Mononuclear cell (primary cell): ENCODE measurements around the gene PARP9. TPM values are rescaled to one million over a fixed set of nuclear protein-coding genes. Genes with fewer than 3 reads are reported as not detected.

ENCODE experiments used
- H3K27me3 ChIP-seq: 2 replicates; pipeline ENCODE4 v1.6.0; 2011; ENCODE audit warnings: low read length, control low read depth; ENCODE audit not compliant: insufficient read depth
- H3K4me1 ChIP-seq: 2 replicates; pipeline ENCODE4 v1.5.1; 2011; ENCODE audit warnings: mild to moderate bottlenecking, low read length, control low read depth; ENCODE audit not compliant: insufficient read depth
- H3K4me3 ChIP-seq: 2 replicates; pipeline ENCODE4 v1.5.1; 2011; ENCODE audit warnings: mild to moderate bottlenecking, low read length, moderate library complexity
- H3K9me3 ChIP-seq: 2 replicates; pipeline ENCODE4 v1.5.1; 2011; ENCODE audit warnings: low read depth, mild to moderate bottlenecking, control low read depth, low read length
- total RNA-seq: library from RNA; depleted of rRNA; stranded (reverse); fragments of >200 nt; gene quantifications from one replicate; pipeline ENCODE4 v1.2.3, GENCODE V29; 2012

Gene PARP9
- 25.6 TPM for total RNA-seq

DNA sequence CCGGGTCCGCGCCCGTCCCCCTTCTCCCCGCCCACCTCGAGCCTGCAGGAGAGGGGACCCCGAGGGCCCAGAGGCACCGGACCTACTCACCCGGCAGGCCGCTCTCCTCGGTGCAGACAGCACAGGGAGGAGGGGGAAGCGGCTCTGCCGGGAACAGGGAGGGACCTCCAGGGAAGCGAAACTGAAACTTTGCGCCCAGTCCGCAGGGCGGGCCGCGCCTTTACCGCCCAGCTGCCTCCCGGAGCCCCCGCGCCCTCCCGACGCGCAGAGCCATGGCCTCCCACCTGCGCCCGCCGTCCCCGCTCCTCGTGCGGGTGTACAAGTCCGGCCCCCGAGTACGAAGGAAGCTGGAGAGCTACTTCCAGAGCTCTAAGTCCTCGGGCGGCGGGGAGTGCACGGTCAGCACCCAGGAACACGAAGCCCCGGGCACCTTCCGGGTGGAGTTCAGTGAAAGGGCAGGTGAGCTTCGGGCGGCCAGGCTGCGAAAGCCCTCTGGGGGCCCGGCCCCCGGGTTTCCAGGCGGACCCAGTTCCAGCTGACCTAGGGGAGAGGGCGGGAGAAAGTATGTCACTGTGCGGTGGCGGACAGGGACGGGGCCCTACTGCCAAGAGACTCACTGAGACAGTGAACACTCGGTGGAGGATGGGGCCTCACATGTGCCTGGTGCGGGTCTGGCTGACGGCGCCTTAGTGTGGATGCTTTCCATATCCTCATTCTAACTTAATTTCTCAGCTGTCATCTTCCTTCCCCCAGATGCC, at the start of gene PARP9, which contains the start of gene DTX3L:
PARP9 (minus strand) TSS at position 146 of the 758 bp plus-strand sequence. CDS start 4,680 bp downstream, outside the sequence.
DTX3L (plus strand) TSS at position 184 of the 758 bp plus-strand sequence; CDS start at position 273, 89 bp downstream.
- Histone ChIP-seq H3K4me3 (peak within 1 kb of the TSS; percentile 88), H3K9me3 (no peaks in the 10 kb centered on the region), H3K4me1 (peaks cover 65% of the 10 kb centered on the region), H3K27me3 (no peaks in the 10 kb centered on the region)

DNA sequence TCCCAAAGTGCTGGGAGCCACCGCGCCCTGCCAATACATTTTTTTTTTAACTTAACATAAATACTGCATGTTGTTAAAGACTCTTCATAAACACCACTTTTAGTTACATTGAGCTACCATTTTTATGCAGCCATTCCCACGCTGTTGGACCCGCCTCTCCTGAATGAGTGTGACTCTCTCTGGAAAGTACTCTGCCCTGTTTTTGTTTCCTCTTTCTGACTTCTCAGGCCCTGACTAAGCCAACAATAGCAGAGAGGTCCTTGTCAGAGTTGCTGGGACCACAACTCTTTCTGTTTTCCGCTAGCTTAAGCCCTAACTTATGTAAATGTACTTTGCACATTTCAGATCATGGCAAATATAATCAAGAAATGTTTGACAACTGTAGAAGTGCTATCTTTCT, 48.6 kb upstream of the PARP9 start:
- Histone ChIP-seq H3K4me3 (no peak overlapping the region), H3K4me1 (peaks cover 7% of the 10 kb centered on the region), H3K9me3 (no peaks in the 10 kb centered on the region), H3K27me3 (no peaks in the 10 kb centered on the region)

GRCh38 chr3:122609798-122610559, 45.9 kb upstream of the PARP9 start:
- no peaks in the 10 kb centered on the region for H3K9me3 ChIP-seq
- H3K4me3 ChIP-seq, result no peak overlapping the region
- H3K4me1 ChIP-seq, result peaks cover 7% of the 10 kb centered on the region
- no peaks in the 10 kb centered on the region for H3K27me3 ChIP-seq

GRCh38 chr3:122608916-122609315, 44.8 kb upstream of the PARP9 start:
- H3K9me3 ChIP-seq, result no peaks in the 10 kb centered on the region
- H3K27me3 ChIP-seq, result no peaks in the 10 kb centered on the region
- no peak overlapping the region for H3K4me3 ChIP-seq
- H3K4me1 ChIP-seq, result peaks cover 7% of the 10 kb centered on the region

- H3K27me3 ChIP-seq, result no peaks in the 10 kb centered on the region
- H3K4me1 ChIP-seq, result peaks cover 7% of the 10 kb centered on the region
- H3K9me3 ChIP-seq, result no peaks in the 10 kb centered on the region
- H3K4me3 ChIP-seq, result no peak overlapping the region
Measured at GRCh38 chr3:122606330-122606729, 42.2 kb upstream of the PARP9 start.

DNA sequence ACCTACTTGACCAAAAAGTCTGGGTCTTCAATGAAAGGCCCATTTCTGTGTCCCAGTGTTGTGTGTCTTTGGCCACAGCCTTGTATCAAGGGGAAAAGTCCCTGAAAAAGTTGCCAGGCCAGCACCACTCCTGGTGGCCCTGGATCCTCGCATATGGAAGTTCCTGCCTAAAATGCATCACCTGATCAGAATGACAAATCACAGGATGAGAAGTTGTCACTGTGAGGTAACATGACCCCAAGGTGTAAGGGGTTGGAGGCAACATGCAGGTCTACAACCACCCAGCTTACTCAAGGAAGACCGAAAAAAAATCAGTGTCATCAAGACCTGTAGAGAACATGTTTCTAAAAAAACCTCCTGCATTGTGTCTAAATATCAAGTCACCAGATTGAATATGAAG, 39.0 kb upstream of the PARP9 start:
- H3K27me3 ChIP-seq, result no peaks in the 10 kb centered on the region
- no peaks in the 10 kb centered on the region for H3K9me3 ChIP-seq

DNA sequence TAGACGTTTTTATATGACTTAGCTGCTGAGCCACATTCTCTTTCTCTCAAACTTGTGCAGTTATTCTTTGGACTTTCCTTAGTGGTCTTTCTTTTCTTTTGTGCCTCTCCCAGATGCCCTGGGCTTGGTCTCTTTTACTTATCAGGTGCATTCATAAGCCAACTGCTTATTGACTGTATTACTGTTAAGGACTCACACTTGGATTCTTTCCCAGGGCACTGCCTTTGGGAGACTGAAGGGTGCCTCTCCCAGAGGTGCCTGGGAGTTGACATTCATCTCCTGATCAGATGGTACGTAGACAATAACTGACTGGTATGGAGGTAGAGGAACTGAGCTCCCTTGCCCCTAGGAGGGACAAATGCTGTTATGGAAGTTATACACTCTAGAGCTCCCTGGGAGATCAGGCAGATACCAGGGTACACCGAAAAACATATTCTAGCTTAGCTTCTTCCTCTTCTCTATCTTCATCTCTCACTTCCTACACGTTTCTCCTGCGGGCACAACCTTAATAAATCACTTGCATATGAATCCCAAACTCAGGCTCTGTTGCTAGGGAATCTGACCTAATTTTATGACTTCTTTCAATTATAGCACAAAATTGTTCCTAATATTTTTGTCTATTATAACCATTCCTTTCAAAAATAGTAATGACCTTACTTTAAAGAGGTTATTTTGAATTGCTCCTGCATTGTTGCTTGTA, 38.1 kb upstream of the PARP9 start:
- no peaks in the 10 kb centered on the region for H3K4me1 ChIP-seq
- no peaks in the 10 kb centered on the region for H3K27me3 ChIP-seq
- no peak overlapping the region for H3K4me3 ChIP-seq
- no peaks in the 10 kb centered on the region for H3K9me3 ChIP-seq

More for the DNA sequence above, 39.0 kb upstream of the PARP9 start:
- no peak overlapping the region for H3K4me3 ChIP-seq
- H3K4me1 ChIP-seq, result no peaks in the 10 kb centered on the region

GRCh38 chr3:122598556-122598955, 34.5 kb upstream of the PARP9 start:
- Histone ChIP-seq H3K27me3 (no peaks in the 10 kb centered on the region), H3K9me3 (no peaks in the 10 kb centered on the region), H3K4me3 (no peak overlapping the region), H3K4me1 (no peaks in the 10 kb centered on the region)

DNA sequence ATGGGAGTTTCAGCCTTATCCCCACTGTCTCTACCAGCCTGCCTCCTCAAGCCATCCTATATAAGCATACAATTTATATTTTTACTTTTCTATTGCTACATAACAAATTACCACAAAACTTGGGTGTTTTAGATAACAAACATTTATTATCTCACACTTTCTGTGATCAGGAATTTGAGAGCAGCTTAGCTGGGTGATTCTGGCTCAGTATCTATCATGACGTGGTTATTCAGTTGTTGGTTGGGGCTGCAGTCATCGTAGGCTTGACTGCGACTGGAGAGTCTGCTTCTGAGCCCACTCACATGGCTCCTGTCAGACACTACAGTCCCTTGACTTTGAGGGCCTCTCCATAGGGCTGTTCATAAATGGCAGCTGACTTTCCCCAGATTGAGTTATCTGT, 34.1 kb upstream of the PARP9 start:
- Histone ChIP-seq H3K4me1 (no peaks in the 10 kb centered on the region), H3K27me3 (no peaks in the 10 kb centered on the region), H3K4me3 (no peak overlapping the region), H3K9me3 (no peaks in the 10 kb centered on the region)

GRCh38 chr3:122594025-122594424, 29.9 kb upstream of the PARP9 start:
- H3K4me1 ChIP-seq, result peaks cover 5% of the 10 kb centered on the region
- H3K27me3 ChIP-seq, result no peaks in the 10 kb centered on the region
- H3K4me3 ChIP-seq, result no peak overlapping the region
- H3K9me3 ChIP-seq, result no peaks in the 10 kb centered on the region

- Histone ChIP-seq H3K4me3 (no peak overlapping the region), H3K9me3 (no peaks in the 10 kb centered on the region), H3K27me3 (no peaks in the 10 kb centered on the region), H3K4me1 (peaks cover 5% of the 10 kb centered on the region)
Measured at GRCh38 chr3:122590610-122591009, 26.5 kb upstream of the PARP9 start.

GRCh38 chr3:122589297-122589696, 25.2 kb upstream of the PARP9 start:
- H3K27me3 ChIP-seq, result no peaks in the 10 kb centered on the region
- no peaks in the 10 kb centered on the region for H3K9me3 ChIP-seq
- no peak overlapping the region for H3K4me3 ChIP-seq
- peaks cover 5% of the 10 kb centered on the region for H3K4me1 ChIP-seq

GRCh38 chr3:122587572-122587971, 23.5 kb upstream of the PARP9 start:
- no peak overlapping the region for H3K4me3 ChIP-seq
- H3K4me1 ChIP-seq, result peaks cover 7% of the 10 kb centered on the region
- no peaks in the 10 kb centered on the region for H3K27me3 ChIP-seq
- H3K9me3 ChIP-seq, result peaks cover 5% of the 10 kb centered on the region

DNA sequence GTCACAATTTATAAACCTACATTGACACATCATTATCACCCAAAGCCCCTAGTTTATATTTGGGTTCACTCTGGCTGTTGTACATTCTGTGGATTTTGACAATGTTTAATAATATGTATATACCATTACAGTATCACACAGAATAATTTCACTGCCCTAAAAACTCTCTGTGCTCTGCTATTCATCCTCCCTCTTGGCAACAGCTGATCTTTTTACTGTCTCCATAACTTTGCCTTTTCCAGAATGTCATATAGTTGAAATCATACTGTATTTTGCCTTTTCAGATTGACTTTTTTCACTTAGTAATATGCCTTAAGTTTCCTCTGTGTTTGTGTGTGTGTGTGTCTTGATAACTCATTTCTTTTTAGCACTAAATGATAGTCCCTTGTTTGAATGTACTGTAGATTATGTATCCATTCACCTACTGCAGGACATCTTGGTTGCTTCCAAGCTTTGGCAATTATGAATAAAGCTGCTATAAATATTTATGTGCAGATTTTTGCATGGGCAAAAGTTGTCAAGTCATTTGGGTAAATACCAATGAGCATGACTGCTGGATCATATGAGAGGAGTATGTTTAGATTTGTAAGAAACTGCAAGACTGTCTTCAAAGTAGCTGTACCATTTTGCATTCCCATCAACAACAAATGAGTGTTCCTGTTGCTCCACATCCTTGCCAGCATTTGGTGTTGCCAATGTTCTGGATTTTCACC, 22.8 kb upstream of the PARP9 start:
- peaks cover 7% of the 10 kb centered on the region for H3K4me1 ChIP-seq
- peaks cover 11% of the 10 kb centered on the region for H3K9me3 ChIP-seq
- no peak overlapping the region for H3K4me3 ChIP-seq
- no peaks in the 10 kb centered on the region for H3K27me3 ChIP-seq
